SK-N-MC (cell line): ENCODE results near the gene RICTOR.

Experiments used
- EZH2 ChIP-seq: fragments of 200-600 bp; sonication (generic); IDR thresholded peaks from one replicate; pipeline ENCODE4 v1.6.1; 2017; ENCODE audit warnings: antibody characterized with exemption
- POLR2AphosphoS5 ChIP-seq: IDR thresholded peaks from 2 replicates; pipeline ENCODE4 v1.6.1; 2012; ENCODE audit warnings: mild to moderate bottlenecking, low read depth, low read length, borderline replicate concordance

- TF ChIP-seq POLR2AphosphoS5 (no peak), EZH2 (no peak)
Measured at GRCh38 chr5:39115644-39116343, 41.6 kb upstream of the RICTOR start.
